Measurements from ENCODE around the gene LRRK2. TPM values are rescaled to one million over a fixed set of nuclear protein-coding genes. Genes with fewer than 3 reads are reported as not detected.

Gene LRRK2
- total and polyA plus RNA-seq, 2 of the 8 experiments (the other 6 are each of a cell fraction or from before 2014, with no cell fraction given), result 0.06 to 0.13 TPM

- no peak for TF ChIP-seq USF2 (IDR thresholded peaks at IDR 0.05; ENCODE audit: low read length)
Measured at GRCh38 chr12:40232602-40233001, 7.8 kb downstream of the LRRK2 start (continued).
